OCI-LY7 (cell line): Measurements from ENCODE around the gene FKBP9. TPM values are rescaled to one million over a fixed set of nuclear protein-coding genes. Genes with fewer than 3 reads are reported as not detected.

Experiments
- BruUV-seq: library from RNA; stranded (reverse); fragments of 400-500 nt; replicated peaks from 2 replicates; lab custom pipeline; 2021; lab: Mats Ljungman, UMichigan
- CTCF ChIA-PET: fragments of 300-600 bp; sonication (Branson Sonifier 250); formaldehyde crosslinking; loops from one replicate; lab custom pipeline; 2022; ENCODE audit warnings: antibody characterized with exemption; ENCODE audit not compliant: unreplicated experiment; lab: Charles Lee
- POLR2A ChIA-PET: fragments of 300-600 bp; sonication (Branson Sonifier 250); formaldehyde crosslinking; loops from one replicate; lab custom pipeline; 2022; ENCODE audit warnings: antibody characterized with exemption; lab: Charles Lee
- DNase-seq: peaks from one replicate; pipeline ENCODE4 v3.0.0-alpha.2; 2015; ENCODE audit warnings: low spot score
- H2AFZ ChIP-seq: fragments of 200-600 bp; sonication (generic), shearing (Covaris generic); 2 replicates; pipeline ENCODE4 v1.6.1; 2014; ENCODE audit warnings: mild to moderate bottlenecking, antibody characterized with exemption, low read length, moderate library complexity
- H3K27ac ChIP-seq: fragments of 200-600 bp; sonication (generic); 2 replicates; pipeline ENCODE4 v1.5.1; 2014; ENCODE audit warnings: mixed run types, low read depth, mild to moderate bottlenecking, moderate library complexity, low read length, inconsistent platforms; ENCODE audit not compliant: poor library complexity, severe bottlenecking
- H3K36me3 ChIP-seq: fragments of 200-600 bp; sonication (generic); 2 replicates; pipeline ENCODE4 v1.6.1; 2014; ENCODE audit warnings: mild to moderate bottlenecking, antibody characterized with exemption, low read length, moderate library complexity, mixed read lengths; ENCODE audit not compliant: insufficient read depth
- H3K4me1 ChIP-seq: fragments of 200-600 bp; sonication (generic); 2 replicates; pipeline ENCODE4 v1.5.1; 2014; ENCODE audit warnings: mild to moderate bottlenecking, low read length; ENCODE audit not compliant: insufficient read depth, poor library complexity, severe bottlenecking
- H3K4me2 ChIP-seq: fragments of 200-600 bp; sonication (generic); 2 replicates; pipeline ENCODE4 v1.6.1; 2014; ENCODE audit warnings: mild to moderate bottlenecking, low read length
- H3K4me3 ChIP-seq: fragments of 200-600 bp; sonication (generic); 2 replicates; pipeline ENCODE4 v1.5.1; 2014; ENCODE audit warnings: mild to moderate bottlenecking, low read depth, low read length; ENCODE audit not compliant: poor library complexity, severe bottlenecking
- H3K79me2 ChIP-seq: fragments of 200-600 bp; sonication (generic); 2 replicates; pipeline ENCODE4 v1.6.1; 2016; ENCODE audit warnings: low read depth, mild to moderate bottlenecking, low read length, moderate library complexity, mixed read lengths; ENCODE audit not compliant: insufficient read depth
- H3K9me2 ChIP-seq: fragments of 200-600 bp; sonication (generic); 2 replicates; pipeline ENCODE4 v1.6.1; 2016; ENCODE audit warnings: mild to moderate bottlenecking, low read length, mixed read lengths; ENCODE audit not compliant: insufficient read depth
- H3K9me3 ChIP-seq: fragments of 200-600 bp; sonication (generic); 2 replicates; pipeline ENCODE4 v1.6.1; 2014; ENCODE audit warnings: mild to moderate bottlenecking, mixed run types, low read length, mixed read lengths
- H4K20me1 ChIP-seq: fragments of 200-600 bp; sonication (generic); 2 replicates; pipeline ENCODE4 v1.6.1; 2014; ENCODE audit warnings: mild to moderate bottlenecking, antibody characterized with exemption, low read length, moderate library complexity, mixed read lengths; ENCODE audit not compliant: insufficient read depth
- CTCF ChIP-seq: fragments of 200-600 bp; sonication (generic); conservative IDR thresholded peaks from 2 replicates; pipeline ENCODE4 v1.5.1; 2014; ENCODE audit warnings: mild to moderate bottlenecking, antibody characterized with exemption, low read length, moderate library complexity, mixed read lengths
- EZH2phosphoT487 ChIP-seq: fragments of 200-600 bp; sonication (generic); IDR thresholded peaks from 2 replicates; pipeline ENCODE4 v1.6.1; 2018; ENCODE audit warnings: low read depth, borderline replicate concordance, mild to moderate bottlenecking, mixed run types, antibody characterized with exemption, low read length, moderate library complexity, mixed read lengths
- intact Hi-C: fragments of 100-400 bp; cut with micrococcal nuclease; formaldehyde crosslinking; loops from one replicate; pipeline ENCODE4 v1.10.0; 2022; ENCODE audit not compliant: unreplicated experiment
- total RNA-seq, 2 experiments: library from RNA; depleted of rRNA in 1 of 2; stranded (reverse); fragments of >200 nt in 1 of 2; shearing (Covaris generic) in 1 of 2; gene quantifications; 2 replicates each; pipeline ENCODE4 v1.2.3, GENCODE V29; 2014 to 2022

Gene FKBP9
- total RNA-seq, 2 experiments from 2014 or later, result 0.73 TPM; not detected in 1

GRCh38 chr7:33041631-33042428, 84.6 kb downstream of the FKBP9 start:
- intact Hi-C loops, result no loop called here
- H3K4me3 ChIP-seq, result peak overlapping the region; percentile 69
- no peaks in the 10 kb centered on the region for H3K9me2 ChIP-seq
- TF ChIP-seq EZH2phosphoT487, result no peak
- no peak for TF ChIP-seq CTCF
- peak overlapping the region; percentile 83 for H3K4me2 ChIP-seq
- POLR2A ChIA-PET, result interaction anchor here (0.8 to 3.3 kb wide), 9 partner anchors 7 to 155 kb away, joined by 3 to 44 read pairs (median 18); partner anchors contain the start of gene NT5C3A
- peaks cover 20% of the 10 kb centered on the region for H3K36me3 ChIP-seq
- DNase-seq, result no peak
- peaks cover 37% of the 10 kb centered on the region for H4K20me1 ChIP-seq
- H3K9me3 ChIP-seq, result no peaks in the 10 kb centered on the region
- peaks cover 68% of the 10 kb centered on the region for H3K4me1 ChIP-seq
- H3K79me2 ChIP-seq, result peaks cover 99% of the 10 kb centered on the region
- CTCF ChIA-PET, result no interaction called here
- H2AFZ ChIP-seq, result no peak overlapping the region
- peak overlapping the region; percentile 85 for H3K27ac ChIP-seq
- BruUV-seq, result no TSS peak

- Histone ChIP-seq H3K27ac (no peak overlapping the region), H3K9me3 (no peaks in the 10 kb centered on the region), H3K4me2 (no peak overlapping the region), H3K36me3 (peaks cover 20% of the 10 kb centered on the region), H3K4me3 (no peak overlapping the region), H3K79me2 (peaks cover 99% of the 10 kb centered on the region), H3K9me2 (no peaks in the 10 kb centered on the region), H2AFZ (no peak overlapping the region), H3K4me1 (peaks cover 69% of the 10 kb centered on the region), H4K20me1 (peaks cover 24% of the 10 kb centered on the region)
- POLR2A ChIA-PET, result interaction anchor here (1.1 to 3.3 kb wide), 3 partner anchors 10 to 154 kb away, joined by 4 to 23 read pairs (median 4); partner anchors contain the start of gene NT5C3A
- TF ChIP-seq CTCF (no peak), EZH2phosphoT487 (no peak)
- no TSS peak for BruUV-seq
- intact Hi-C loops, result no loop called here
- CTCF ChIA-PET, result no interaction called here
- DNase-seq, result no peak
Observed at GRCh38 chr7:33043501-33044400, 86.5 kb downstream of the FKBP9 start.
